Effector memory CD8-positive, alpha-beta T cell (primary cell): ENCODE measurements around the gene TUT1.
"Not testable (repeated sequence)": the region's sequence is repeated elsewhere in the genome, so short reads cannot be mapped to it uniquely, and the experiment has no call there.

ENCODE experiments used
- ATAC-seq: fragments of 150-1000 bp; cut with Tn5 transposase; replicated peaks from 2 replicates; pipeline ENCODE4 v1.10.0; 2021; ENCODE audit warnings: mild to moderate bottlenecking, moderate library complexity
- DNase-seq, 3 experiments: peaks; one replicate each; pipeline ENCODE4 v3.0.0; 2021
- H3K27ac Mint-ChIP-seq, 2 donors: one replicate each; pipeline ENCODE4 v1.8.0; 2022; ENCODE audit warnings: mild to moderate bottlenecking in 2 of 2, mixed read lengths in 2 of 2, moderate library complexity in 2 of 2
- H3K27me3 Mint-ChIP-seq, 2 donors: one replicate each; pipeline ENCODE4 v1.8.0; 2022; ENCODE audit warnings: mixed read lengths in 2 of 2
- H3K36me3 Mint-ChIP-seq: one replicate; pipeline ENCODE4 v1.8.0; 2022; ENCODE audit warnings: mild to moderate bottlenecking, moderate library complexity, mixed read lengths; ENCODE audit not compliant: insufficient read depth
- H3K4me1 Mint-ChIP-seq, 2 donors: one replicate each; pipeline ENCODE4 v1.8.0; 2022; ENCODE audit warnings: low read depth in 2 of 2, mixed read lengths in 2 of 2
- H3K4me3 Mint-ChIP-seq, 2 donors: one replicate each; pipeline ENCODE4 v1.8.0; 2022; ENCODE audit warnings: mild to moderate bottlenecking in 2 of 2, mixed read lengths in 2 of 2, moderate library complexity in 2 of 2
- H3K9me3 Mint-ChIP-seq, 2 donors: one replicate each; pipeline ENCODE4 v1.8.0; 2022; ENCODE audit warnings: mixed read lengths in 2 of 2

TUT1 gene

GRCh38 chr11:62567018-62567633 is 24.2 kb downstream of the TUT1 start:
- no peak for ATAC-seq

GRCh38 chr11:62566247-62566646 is 25.1 kb downstream of the TUT1 start:
- no peak for DNase-seq
- no peaks in the 10 kb centered on the region for H3K9me3 Mint-ChIP-seq
- H3K27me3 Mint-ChIP-seq: no peaks in the 10 kb centered on the region
- ATAC-seq: no peak
- peaks cover 85% of the 10 kb centered on the region for H3K36me3 Mint-ChIP-seq
- H3K4me1 Mint-ChIP-seq: peaks cover 18 to 30% of the 10 kb centered on the region in 2 donors
- peak overlapping the region in 1 of 2 donors; percentile 79 for H3K27ac Mint-ChIP-seq
- H3K4me3 Mint-ChIP-seq: no peak overlapping the region

More at GRCh38 chr11:62567018-62567633, 24.2 kb downstream of the TUT1 start:
- DNase-seq: no peak
- Mint-ChIP-seq H3K27ac (peak overlapping the region; percentile 75 to 79), H3K36me3 (peaks cover 85% of the 10 kb centered on the region), H3K9me3 (no peaks in the 10 kb centered on the region), H3K27me3 (no peaks in the 10 kb centered on the region), H3K4me3 (peak overlapping the region in 1 of 2 donors; percentile 44), H3K4me1 (peaks cover 24 to 32% of the 10 kb centered on the region in 2 donors)

GRCh38 chr11:62565100-62565802 is 26.1 kb downstream of the TUT1 start:
- H3K27ac Mint-ChIP-seq: no peak overlapping the region
- peaks cover 85% of the 10 kb centered on the region for H3K36me3 Mint-ChIP-seq
- H3K4me3 Mint-ChIP-seq: no peak overlapping the region
- DNase-seq (no peak), ATAC-seq (no peak)
- no peaks in the 10 kb centered on the region for H3K27me3 Mint-ChIP-seq
- peaks cover 19 to 30% of the 10 kb centered on the region in 2 donors for H3K4me1 Mint-ChIP-seq
- no peaks in the 10 kb centered on the region for H3K9me3 Mint-ChIP-seq

- Mint-ChIP-seq H3K27ac (peak overlapping the region; percentile 32 to 51), H3K36me3 (peaks cover 84% of the 10 kb centered on the region), H3K4me1 (peaks cover 36 to 45% of the 10 kb centered on the region in 2 donors)
- DNase-seq, H3K4me3 Mint-ChIP-seq, ATAC-seq, H3K9me3 Mint-ChIP-seq, H3K27me3 Mint-ChIP-seq: not testable (repeated sequence)
Observed at GRCh38 chr11:62561677-62562230, 29.6 kb downstream of the TUT1 start.

GRCh38 chr11:62560566-62561103 is 30.7 kb downstream of the TUT1 start:
- peak overlapping the region in 1 of 2 donors; percentile 32 for H3K27ac Mint-ChIP-seq
- H3K4me1 Mint-ChIP-seq: peaks cover 46 to 47% of the 10 kb centered on the region in 2 donors
- DNase-seq: peak; percentile 71 to 77 (median 77)
- H3K9me3 Mint-ChIP-seq: no peaks in the 10 kb centered on the region
- H3K27me3 Mint-ChIP-seq: no peaks in the 10 kb centered on the region
- no peak overlapping the region for H3K4me3 Mint-ChIP-seq
- peak; percentile 4 for ATAC-seq
- H3K36me3 Mint-ChIP-seq: peaks cover 84% of the 10 kb centered on the region

GRCh38 chr11:62559626-62560025 is 31.7 kb downstream of the TUT1 start:
- H3K36me3 Mint-ChIP-seq: peaks cover 85% of the 10 kb centered on the region
- DNase-seq, H3K9me3 Mint-ChIP-seq, H3K27me3 Mint-ChIP-seq, ATAC-seq: not testable (repeated sequence)
- H3K4me1 Mint-ChIP-seq: peaks cover 55 to 56% of the 10 kb centered on the region in 2 donors
- H3K27ac Mint-ChIP-seq: peak overlapping the region; percentile 93 to 100
- H3K4me3 Mint-ChIP-seq: peak overlapping the region; percentile 23 to 85

- H3K4me1 Mint-ChIP-seq: peaks cover 59 to 60% of the 10 kb centered on the region in 2 donors
- no peaks in the 10 kb centered on the region for H3K27me3 Mint-ChIP-seq
- no peak for ATAC-seq
- peak overlapping the region; percentile 83 to 85 for H3K4me3 Mint-ChIP-seq
- H3K27ac Mint-ChIP-seq: peak overlapping the region; percentile 93 to 100
- peaks cover 85% of the 10 kb centered on the region for H3K36me3 Mint-ChIP-seq
- no peak for DNase-seq
- no peaks in the 10 kb centered on the region for H3K9me3 Mint-ChIP-seq
Observed at GRCh38 chr11:62559204-62559603, 32.1 kb downstream of the TUT1 start.

GRCh38 chr11:62558669-62559068 is 32.7 kb downstream of the TUT1 start:
- H3K27me3 Mint-ChIP-seq: no peaks in the 10 kb centered on the region
- H3K4me1 Mint-ChIP-seq: peaks cover 64 to 66% of the 10 kb centered on the region in 2 donors
- H3K36me3 Mint-ChIP-seq: peaks cover 85% of the 10 kb centered on the region
- ATAC-seq: no peak
- DNase-seq: no peak
- H3K27ac Mint-ChIP-seq: peak overlapping the region; percentile 93 to 100
- peak overlapping the region; percentile 83 to 85 for H3K4me3 Mint-ChIP-seq
- no peaks in the 10 kb centered on the region for H3K9me3 Mint-ChIP-seq

GRCh38 chr11:62556875-62557631 is 34.3 kb downstream of the TUT1 start:
- Mint-ChIP-seq H3K9me3 (no peaks in the 10 kb centered on the region), H3K4me3 (peak overlapping the region; percentile 83 to 85), H3K27ac (peak overlapping the region; percentile 93 to 100), H3K36me3 (peaks cover 98% of the 10 kb centered on the region), H3K4me1 (peaks cover 78 to 82% of the 10 kb centered on the region in 2 donors), H3K27me3 (no peaks in the 10 kb centered on the region)
- peak; percentile 18 for ATAC-seq
- DNase-seq: peak in 2 of 3 experiments; percentile 56 to 60

- H3K36me3 Mint-ChIP-seq: peaks cover 98% of the 10 kb centered on the region
- H3K27me3 Mint-ChIP-seq: no peaks in the 10 kb centered on the region
- peak overlapping the region; percentile 93 to 100 for H3K27ac Mint-ChIP-seq
- H3K4me3 Mint-ChIP-seq: peak overlapping the region; percentile 83 to 85
- H3K4me1 Mint-ChIP-seq: peaks cover 80 to 87% of the 10 kb centered on the region in 2 donors
- DNase-seq (peak; percentile 83 to 85 (median 84)), ATAC-seq (peak; percentile 57)
- no peaks in the 10 kb centered on the region for H3K9me3 Mint-ChIP-seq
Observed at GRCh38 chr11:62556108-62556874, 35.0 kb downstream of the TUT1 start.

GRCh38 chr11:62555464-62556107 is 35.7 kb downstream of the TUT1 start:
- Mint-ChIP-seq H3K27ac (peak overlapping the region; percentile 93 to 100), H3K36me3 (peaks cover 97% of the 10 kb centered on the region), H3K27me3 (no peaks in the 10 kb centered on the region), H3K4me3 (peak overlapping the region; percentile 83 to 85), H3K9me3 (no peaks in the 10 kb centered on the region), H3K4me1 (peaks cover 82 to 87% of the 10 kb centered on the region in 2 donors)
- ATAC-seq (peak; percentile 45), DNase-seq (peak; percentile 71 to 78 (median 74))
